PFSK-1 (cell line): Measurements from ENCODE around the gene BFAR.

ENCODE experiments used
- FOXP2 ChIP-seq: optimal IDR thresholded peaks from 2 replicates; pipeline ENCODE3; 2011; ENCODE audit warnings: borderline replicate concordance, control low read depth, inconsistent platforms; ENCODE audit not compliant: insufficient read depth; ENCODE audit errors: extremely low read length, extremely low read depth
- POLR2AphosphoS5 ChIP-seq: IDR thresholded peaks from 2 replicates; pipeline ENCODE4 v1.6.1; 2012; ENCODE audit warnings: low read depth, mild to moderate bottlenecking, control low read depth, low read length, moderate library complexity
- SIN3A ChIP-seq: IDR thresholded peaks from 2 replicates; pipeline ENCODE4 v1.6.1; 2012; ENCODE audit warnings: mild to moderate bottlenecking, low read length, moderate library complexity, borderline replicate concordance; ENCODE audit not compliant: insufficient read depth
- TAF1 ChIP-seq: IDR thresholded peaks from 2 replicates; pipeline ENCODE4 v1.6.1; 2012; ENCODE audit warnings: low read length, control low read depth, borderline replicate concordance; ENCODE audit not compliant: insufficient read depth
- TF ChIP-seq, protein P1 (sequence below), 2 experiments: IDR thresholded peaks; 2 replicates each; pipeline versions ENCODE4 v1.6.1 to v1.8.0; 2011 to 2012; ENCODE audit warnings: low read depth in 2 of 2, low read length in 2 of 2, control low read depth in 1 of 2, inconsistent platforms in 1 of 2, mild to moderate bottlenecking in 1 of 2, moderate library complexity in 1 of 2; ENCODE audit not compliant: insufficient read depth in 1 of 2

Gene BFAR

GRCh38 chr16:14611660-14612059 lies 21.1 kb upstream of the BFAR start:
- TF ChIP-seq SIN3A (no peak), FOXP2 (no peak), POLR2AphosphoS5 (no peak), TAF1 (no peak)
- TF ChIP-seq, protein P1, sequence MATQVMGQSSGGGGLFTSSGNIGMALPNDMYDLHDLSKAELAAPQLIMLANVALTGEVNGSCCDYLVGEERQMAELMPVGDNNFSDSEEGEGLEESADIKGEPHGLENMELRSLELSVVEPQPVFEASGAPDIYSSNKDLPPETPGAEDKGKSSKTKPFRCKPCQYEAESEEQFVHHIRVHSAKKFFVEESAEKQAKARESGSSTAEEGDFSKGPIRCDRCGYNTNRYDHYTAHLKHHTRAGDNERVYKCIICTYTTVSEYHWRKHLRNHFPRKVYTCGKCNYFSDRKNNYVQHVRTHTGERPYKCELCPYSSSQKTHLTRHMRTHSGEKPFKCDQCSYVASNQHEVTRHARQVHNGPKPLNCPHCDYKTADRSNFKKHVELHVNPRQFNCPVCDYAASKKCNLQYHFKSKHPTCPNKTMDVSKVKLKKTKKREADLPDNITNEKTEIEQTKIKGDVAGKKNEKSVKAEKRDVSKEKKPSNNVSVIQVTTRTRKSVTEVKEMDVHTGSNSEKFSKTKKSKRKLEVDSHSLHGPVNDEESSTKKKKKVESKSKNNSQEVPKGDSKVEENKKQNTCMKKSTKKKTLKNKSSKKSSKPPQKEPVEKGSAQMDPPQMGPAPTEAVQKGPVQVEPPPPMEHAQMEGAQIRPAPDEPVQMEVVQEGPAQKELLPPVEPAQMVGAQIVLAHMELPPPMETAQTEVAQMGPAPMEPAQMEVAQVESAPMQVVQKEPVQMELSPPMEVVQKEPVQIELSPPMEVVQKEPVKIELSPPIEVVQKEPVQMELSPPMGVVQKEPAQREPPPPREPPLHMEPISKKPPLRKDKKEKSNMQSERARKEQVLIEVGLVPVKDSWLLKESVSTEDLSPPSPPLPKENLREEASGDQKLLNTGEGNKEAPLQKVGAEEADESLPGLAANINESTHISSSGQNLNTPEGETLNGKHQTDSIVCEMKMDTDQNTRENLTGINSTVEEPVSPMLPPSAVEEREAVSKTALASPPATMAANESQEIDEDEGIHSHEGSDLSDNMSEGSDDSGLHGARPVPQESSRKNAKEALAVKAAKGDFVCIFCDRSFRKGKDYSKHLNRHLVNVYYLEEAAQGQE (IDR thresholded peaks at IDR 0.05; ENCODE audit: insufficient read depth in 1 of 2, low read depth in 2 of 2, low read length in 2 of 2), result no peak

- TF ChIP-seq, protein P1 (IDR thresholded peaks at IDR 0.05; ENCODE audit: insufficient read depth in 1 of 2, low read depth in 2 of 2, low read length in 2 of 2), result no peak
- TF ChIP-seq FOXP2, result no peak
- TF ChIP-seq SIN3A, result no peak
- TF ChIP-seq POLR2AphosphoS5, result no peak
These were observed 18.8 kb upstream of the BFAR start for GRCh38 chr16:14613991-14614390.

GRCh38 chr16:14616280-14616679 lies 16.5 kb upstream of the BFAR start:
- TF ChIP-seq POLR2AphosphoS5 (no peak), FOXP2 (no peak), TAF1 (no peak), SIN3A (no peak)
- TF ChIP-seq, protein P1 (IDR thresholded peaks at IDR 0.05; ENCODE audit: insufficient read depth in 1 of 2, low read depth in 2 of 2, low read length in 2 of 2), result no peak

GRCh38 chr16:14618566-14618965 lies 14.2 kb upstream of the BFAR start:
- TF ChIP-seq FOXP2 (no peak), POLR2AphosphoS5 (no peak), TAF1 (no peak), SIN3A (no peak)
- TF ChIP-seq, protein P1 (IDR thresholded peaks at IDR 0.05; ENCODE audit: insufficient read depth in 1 of 2, low read depth in 2 of 2, low read length in 2 of 2), result no peak

GRCh38 chr16:14627078-14627477 lies 5.7 kb upstream of the BFAR start:
- TF ChIP-seq POLR2AphosphoS5, result no peak
- no peak for TF ChIP-seq FOXP2
- TF ChIP-seq, protein P1 (IDR thresholded peaks at IDR 0.05; ENCODE audit: insufficient read depth in 1 of 2, low read depth in 2 of 2, low read length in 2 of 2), result no peak
- no peak for TF ChIP-seq SIN3A
- no peak for TF ChIP-seq TAF1
